GM06990 (cell line): Measurements from ENCODE around the gene IARS2.
A peak's percentile ranks its signal among the peaks of the same experiment; 100 is the strongest.

Source experiments
- DNase-seq: peaks from one replicate; pipeline ENCODE4 v3.0.0-alpha.2; 2011; ENCODE audit not compliant: insufficient read length; ENCODE audit errors: extremely low read depth
- H3K27me3 ChIP-seq: replicated peaks from 2 replicates; pipeline ENCODE4 v1.6.0; 2011; ENCODE audit warnings: low read length; ENCODE audit not compliant: control insufficient read depth, insufficient read depth
- H3K36me3 ChIP-seq: 2 replicates; pipeline ENCODE4 v1.5.1; 2011; ENCODE audit warnings: low read length; ENCODE audit not compliant: control insufficient read depth, insufficient read depth
- H3K4me3 ChIP-seq: replicated peaks from 2 replicates; pipeline ENCODE4 v1.5.1; 2011; ENCODE audit warnings: low read depth, mild to moderate bottlenecking, control low read depth, low read length
- CTCF ChIP-seq: IDR thresholded peaks from 2 replicates; pipeline ENCODE4 v1.5.1; 2011; ENCODE audit warnings: low read length, control low read depth, mild to moderate bottlenecking, inconsistent platforms; ENCODE audit not compliant: insufficient read depth, poor library complexity, severe bottlenecking

IARS2 gene

GRCh38 chr1:220094016-220094911, at the start of gene IARS2:
Gene IARS2 (plus strand): TSS chr1:220094132. CDS start chr1:220094217, 85 bp downstream.
- Histone ChIP-seq H3K4me3 (peak within 1 kb of the TSS; percentile 96), H3K36me3 (peaks cover 3% of the 10 kb centered on the region), H3K27me3 (no peaks in the 10 kb centered on the region)
- no peak for TF ChIP-seq CTCF
- DNase-seq = peak; percentile 91

DNA sequence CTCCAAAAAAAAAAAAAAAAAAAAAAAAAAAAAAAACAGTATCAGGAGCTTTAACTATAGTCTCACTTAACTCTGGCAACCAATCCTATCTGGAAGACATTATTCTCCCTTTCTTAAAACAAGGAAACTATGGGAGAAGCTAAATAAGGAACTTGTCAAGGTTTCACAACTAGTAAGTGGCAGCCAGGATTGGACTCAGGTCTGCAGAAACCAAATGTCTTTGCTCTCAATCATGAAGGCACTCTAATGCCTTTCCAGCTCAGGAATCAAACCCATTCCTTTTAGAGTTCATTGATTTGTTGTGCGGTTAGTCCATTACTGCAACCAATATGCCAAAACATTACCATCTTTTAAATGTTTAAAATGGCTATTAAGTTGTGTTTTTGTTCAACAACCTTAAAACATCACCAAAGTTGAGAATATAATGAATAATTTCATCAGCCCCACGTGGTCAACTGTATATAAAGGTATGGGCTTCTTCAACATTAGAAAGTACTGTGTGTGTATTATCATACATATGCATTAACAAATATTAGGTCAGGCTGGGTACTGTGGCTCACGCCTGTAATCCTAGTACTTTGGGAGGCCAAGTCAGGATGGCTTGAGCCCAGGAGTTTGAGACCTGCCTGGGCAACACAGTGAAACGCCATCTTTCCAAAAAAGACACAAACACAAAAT, 49.1 kb upstream of the IARS2 start:
- TF ChIP-seq CTCF = no peak
- DNase-seq = peak; percentile 7
- H3K27me3 ChIP-seq = no peaks in the 10 kb centered on the region
- peak overlapping the region; percentile 99 for H3K4me3 ChIP-seq
- H3K36me3 ChIP-seq = peaks cover under 1% of the 10 kb centered on the region; the same call in 1 of the 2 replicates

DNA sequence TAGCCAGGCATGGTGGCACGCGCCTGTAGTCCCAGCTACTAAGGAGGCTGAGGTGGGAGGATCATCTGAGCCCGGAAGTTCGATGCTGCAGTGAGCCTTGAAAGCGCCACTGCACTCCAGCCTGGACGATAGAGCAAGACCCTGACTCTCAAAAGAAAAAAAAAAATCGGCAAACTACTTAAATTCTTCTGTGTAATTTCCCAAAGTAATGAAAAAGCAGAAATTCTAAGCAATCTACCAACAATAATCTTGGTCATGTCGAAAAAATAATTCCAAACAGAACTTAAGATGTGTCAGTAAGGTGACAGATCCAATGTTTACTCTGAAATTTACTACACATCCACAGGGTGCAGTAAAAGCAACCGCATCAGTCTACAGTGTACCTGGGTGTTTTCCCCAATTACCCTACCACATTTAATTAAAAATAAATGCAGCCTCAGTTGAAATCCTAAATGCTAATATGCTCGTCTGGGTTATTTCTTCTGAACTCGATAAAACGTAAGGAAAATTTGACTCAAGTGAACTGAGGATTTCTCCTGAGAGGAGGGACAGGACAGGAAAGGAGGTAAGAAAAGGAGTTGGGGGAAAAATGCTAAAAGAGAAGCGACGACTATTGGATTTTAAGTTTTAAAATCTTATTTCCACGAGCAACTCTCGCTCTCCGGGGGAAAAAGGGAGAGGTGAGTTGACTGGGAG, 48.4 kb upstream of the IARS2 start:
- Histone ChIP-seq H3K27me3 (no peaks in the 10 kb centered on the region), H3K4me3 (peak overlapping the region; percentile 99), H3K36me3 (no peaks in the 10 kb centered on the region)
- peak; percentile 20 for DNase-seq
- TF ChIP-seq CTCF = no peak

DNA sequence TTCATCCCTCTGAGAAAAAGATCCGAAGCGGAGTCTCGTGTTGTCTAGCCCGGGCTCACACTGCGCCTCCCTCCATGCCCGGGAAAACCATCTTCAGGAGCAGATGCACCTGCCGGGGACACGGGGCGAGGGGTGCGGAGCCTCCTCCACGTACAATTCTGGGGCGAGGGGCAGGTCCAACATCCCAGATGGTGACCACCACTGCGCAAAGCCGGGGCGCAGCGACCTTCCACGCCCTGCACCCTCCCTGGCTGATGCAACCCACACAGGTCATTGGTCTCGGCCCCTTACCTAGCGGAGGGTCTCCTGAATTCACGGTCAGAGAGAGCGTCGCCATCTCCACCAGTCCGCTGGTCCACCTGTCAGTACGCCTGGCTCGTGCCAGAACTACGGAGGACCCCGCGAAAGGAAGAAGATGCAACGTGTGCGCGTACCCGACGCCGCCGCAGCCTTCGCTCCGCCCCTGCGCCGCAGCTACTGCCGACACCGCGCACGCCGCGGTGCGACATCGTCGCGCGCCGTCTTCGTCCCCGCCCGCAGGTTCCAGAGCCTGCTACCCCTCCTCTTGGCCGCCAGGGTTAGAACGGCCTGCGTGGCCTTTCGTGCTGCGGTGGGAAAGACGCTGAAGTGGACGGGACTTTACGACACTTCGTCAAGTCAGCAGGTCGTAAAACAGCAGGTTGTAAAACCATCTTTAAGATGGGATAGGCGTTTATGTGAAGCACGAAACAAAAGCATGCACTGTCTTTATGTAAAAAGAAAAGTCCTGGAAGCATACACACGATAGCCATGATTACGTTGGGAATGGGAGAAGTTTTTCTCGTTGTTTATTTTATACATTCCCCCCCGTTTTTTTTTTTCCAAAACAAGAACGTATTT, 47.6 kb upstream of the IARS2 start, which contains the start of gene EPRS1:
Gene EPRS1, minus strand, starts transcription at position 454 of the 879 bp plus-strand sequence. Its CDS starts 117 bp downstream, at position 337.
- peak; percentile 53 for TF ChIP-seq CTCF
- H3K4me3 ChIP-seq = peak within 1 kb of the TSS; percentile 99
- DNase-seq = peak; percentile 99

GRCh38 chr1:220056374-220056773, 37.6 kb upstream of the IARS2 start:
- H3K4me3 ChIP-seq = no peak overlapping the region
- DNase-seq = no peak
- no peaks in the 10 kb centered on the region; the same call in 1 of the 2 replicates for H3K36me3 ChIP-seq
- no peaks in the 10 kb centered on the region for H3K27me3 ChIP-seq
- TF ChIP-seq CTCF = no peak

More for the DNA sequence above, 47.6 kb upstream of the IARS2 start, which contains the start of gene EPRS1:
- no peaks in the 10 kb centered on the region for H3K27me3 ChIP-seq
- H3K36me3 ChIP-seq = no peaks in the 10 kb centered on the region
